ENCODE measurements around the gene PHGDH. TPM values are rescaled to one million over a fixed set of nuclear protein-coding genes. Genes with fewer than 3 reads are reported as not detected.

PHGDH gene
- total RNA-seq, 3 donors from 2014 or later: 3.3 to 32.9 (median 13.2) TPM

GRCh38 chr1:119738100-119738720 lies 26.5 kb downstream of the PHGDH start:
- TF ChIP-seq CTCF (IDR thresholded peaks at IDR 0.05): no peak
- DNase-seq: no peak
- Histone ChIP-seq H3K4me3 (no peak overlapping the region), H3K4me1 (ENCODE audit: low read depth) (no peaks in the 10 kb centered on the region), H3K9me3 (no peaks in the 10 kb centered on the region), H3K36me3 (ENCODE audit: low read depth) (no peaks in the 10 kb centered on the region)
- no peak for ATAC-seq
- intact Hi-C loops (cut with DNase I, micrococcal nuclease): no loop called here

GRCh38 chr1:119739150-119739549 lies 27.4 kb downstream of the PHGDH start:
- ATAC-seq (no peak), DNase-seq (no peak)
- no peaks in the 10 kb centered on the region for H3K4me1 ChIP-seq (ENCODE audit: low read depth)
- no peak overlapping the region for H3K4me3 ChIP-seq
- H3K36me3 ChIP-seq (ENCODE audit: low read depth): no peaks in the 10 kb centered on the region
- no peak for TF ChIP-seq CTCF (IDR thresholded peaks at IDR 0.05)
- H3K9me3 ChIP-seq: no peaks in the 10 kb centered on the region
- intact Hi-C loops (cut with DNase I, micrococcal nuclease): no loop called here

GRCh38 chr1:119740261-119740660 lies 28.5 kb downstream of the PHGDH start:
- DNase-seq (no peak), ATAC-seq (no peak)
- no peak for TF ChIP-seq CTCF (IDR thresholded peaks at IDR 0.05)
- no peak overlapping the region for H3K4me3 ChIP-seq
- intact Hi-C loops (cut with DNase I, micrococcal nuclease): no loop called here
- H3K36me3 ChIP-seq (ENCODE audit: low read depth): no peaks in the 10 kb centered on the region
- H3K4me1 ChIP-seq (ENCODE audit: low read depth): no peaks in the 10 kb centered on the region
- no peaks in the 10 kb centered on the region for H3K9me3 ChIP-seq

- intact Hi-C loops (cut with DNase I, micrococcal nuclease): no loop called here
- no peak for ATAC-seq
- no peak overlapping the region for H3K4me3 ChIP-seq
- TF ChIP-seq CTCF (IDR thresholded peaks at IDR 0.05): no peak
- DNase-seq: no peak
- H3K4me1 ChIP-seq (ENCODE audit: low read depth): no peaks in the 10 kb centered on the region
- H3K9me3 ChIP-seq: no peaks in the 10 kb centered on the region
- H3K36me3 ChIP-seq (ENCODE audit: low read depth): no peaks in the 10 kb centered on the region
Observed at GRCh38 chr1:119740896-119741780, 29.4 kb downstream of the PHGDH start.

GRCh38 chr1:119742202-119742601 lies 30.5 kb downstream of the PHGDH start:
- intact Hi-C loops (cut with DNase I, micrococcal nuclease): no loop called here
- Histone ChIP-seq H3K36me3 (ENCODE audit: low read depth) (no peaks in the 10 kb centered on the region), H3K4me1 (ENCODE audit: low read depth) (no peaks in the 10 kb centered on the region), H3K4me3 (no peak overlapping the region), H3K9me3 (no peaks in the 10 kb centered on the region)
- no peak for TF ChIP-seq CTCF (IDR thresholded peaks at IDR 0.05)
- no peak for DNase-seq
- ATAC-seq: no peak

All from mucosa of descending colon (tissue), 3 donors.